D721Med (cell line): ENCODE measurements around the gene ADGRG4.

Experiments
- DNase-seq: peaks from one replicate; pipeline ENCODE4 v3.0.0; 2011; ENCODE audit warnings: low spot score; ENCODE audit not compliant: insufficient read length
- FAIRE-seq: peaks from 2 replicates; lab custom pipeline; 2011; peaks lifted over from hg19 to GRCh38; lab: Jason Lieb, UNC
- TF ChIP-seq, protein P1 (sequence below): IDR thresholded peaks from 2 replicates; pipeline ENCODE4 v1.5.1; 2012; ENCODE audit warnings: mild to moderate bottlenecking, control low read depth; ENCODE audit not compliant: insufficient read depth; ENCODE audit errors: missing control alignments

Gene ADGRG4

DNA sequence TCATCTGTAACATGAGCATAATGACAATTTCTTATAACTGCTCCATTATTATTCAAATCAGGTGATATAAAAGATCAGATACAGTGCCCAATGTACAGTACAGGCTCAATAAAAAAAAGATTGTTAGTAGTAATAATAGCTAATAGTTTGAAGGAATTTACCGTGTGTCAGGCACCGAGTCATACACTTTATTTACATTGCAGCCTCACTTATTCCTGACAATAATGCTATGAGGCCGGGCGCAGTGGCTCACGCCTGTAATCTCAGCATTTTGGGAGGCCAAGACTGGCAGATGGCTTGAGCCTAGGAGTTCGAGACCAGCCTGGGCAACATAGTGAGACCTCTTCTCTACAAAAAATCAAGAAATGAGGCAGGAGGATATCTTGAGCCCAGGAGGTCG lies 39.4 kb upstream of the ADGRG4 start:
- DNase-seq = no peak
- TF ChIP-seq, protein P1, sequence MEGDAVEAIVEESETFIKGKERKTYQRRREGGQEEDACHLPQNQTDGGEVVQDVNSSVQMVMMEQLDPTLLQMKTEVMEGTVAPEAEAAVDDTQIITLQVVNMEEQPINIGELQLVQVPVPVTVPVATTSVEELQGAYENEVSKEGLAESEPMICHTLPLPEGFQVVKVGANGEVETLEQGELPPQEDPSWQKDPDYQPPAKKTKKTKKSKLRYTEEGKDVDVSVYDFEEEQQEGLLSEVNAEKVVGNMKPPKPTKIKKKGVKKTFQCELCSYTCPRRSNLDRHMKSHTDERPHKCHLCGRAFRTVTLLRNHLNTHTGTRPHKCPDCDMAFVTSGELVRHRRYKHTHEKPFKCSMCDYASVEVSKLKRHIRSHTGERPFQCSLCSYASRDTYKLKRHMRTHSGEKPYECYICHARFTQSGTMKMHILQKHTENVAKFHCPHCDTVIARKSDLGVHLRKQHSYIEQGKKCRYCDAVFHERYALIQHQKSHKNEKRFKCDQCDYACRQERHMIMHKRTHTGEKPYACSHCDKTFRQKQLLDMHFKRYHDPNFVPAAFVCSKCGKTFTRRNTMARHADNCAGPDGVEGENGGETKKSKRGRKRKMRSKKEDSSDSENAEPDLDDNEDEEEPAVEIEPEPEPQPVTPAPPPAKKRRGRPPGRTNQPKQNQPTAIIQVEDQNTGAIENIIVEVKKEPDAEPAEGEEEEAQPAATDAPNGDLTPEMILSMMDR = no peak
- FAIRE-seq = no peak

DNA sequence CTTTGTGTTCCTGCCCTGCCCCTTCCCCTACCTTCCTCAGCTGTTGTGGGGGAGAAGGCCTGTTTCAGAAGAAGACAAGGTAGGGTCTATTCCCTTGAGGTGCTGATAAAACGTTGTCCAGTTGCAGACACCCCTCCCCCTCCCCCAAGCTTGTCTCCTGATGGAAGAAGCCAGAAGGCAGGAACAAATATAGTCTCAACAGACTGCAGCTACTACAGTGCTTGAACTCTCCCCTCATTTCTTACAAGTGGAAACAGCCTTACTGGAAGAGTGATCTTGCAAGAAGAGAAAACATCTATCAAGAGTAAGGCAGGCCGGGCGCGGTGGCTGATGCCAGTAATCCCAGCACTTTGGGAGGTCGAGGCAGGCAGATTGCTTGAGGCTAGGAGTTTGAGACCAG lies 38.5 kb upstream of the ADGRG4 start:
- TF ChIP-seq, protein P1 = no peak
- FAIRE-seq (no peak), DNase-seq (no peak)

DNA sequence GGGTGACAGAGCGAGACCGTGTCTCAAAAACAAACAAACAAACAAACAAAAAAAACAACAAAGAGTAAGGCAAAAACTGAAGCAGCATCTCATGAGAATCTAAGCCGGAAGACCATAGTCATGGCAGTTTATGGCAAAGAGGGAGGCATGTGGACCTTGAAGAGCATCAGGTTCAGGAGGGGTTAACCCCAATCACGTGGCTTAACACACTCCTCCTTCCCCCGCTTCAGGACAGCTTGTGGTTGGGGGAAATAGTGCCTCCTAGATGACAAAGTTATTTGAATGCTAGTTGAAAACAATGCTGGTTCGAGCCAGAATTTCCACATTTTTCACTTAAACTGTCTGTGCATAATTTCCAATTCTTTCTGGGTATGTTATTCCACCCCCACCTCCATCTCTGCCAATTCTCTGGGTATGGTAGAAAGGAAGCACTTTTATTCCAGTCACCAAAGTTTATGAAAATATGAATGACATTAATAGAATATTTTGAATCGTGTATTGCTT lies 37.9 kb upstream of the ADGRG4 start:
- no peak for DNase-seq
- TF ChIP-seq, protein P1 = no peak
- FAIRE-seq = no peak

DNA sequence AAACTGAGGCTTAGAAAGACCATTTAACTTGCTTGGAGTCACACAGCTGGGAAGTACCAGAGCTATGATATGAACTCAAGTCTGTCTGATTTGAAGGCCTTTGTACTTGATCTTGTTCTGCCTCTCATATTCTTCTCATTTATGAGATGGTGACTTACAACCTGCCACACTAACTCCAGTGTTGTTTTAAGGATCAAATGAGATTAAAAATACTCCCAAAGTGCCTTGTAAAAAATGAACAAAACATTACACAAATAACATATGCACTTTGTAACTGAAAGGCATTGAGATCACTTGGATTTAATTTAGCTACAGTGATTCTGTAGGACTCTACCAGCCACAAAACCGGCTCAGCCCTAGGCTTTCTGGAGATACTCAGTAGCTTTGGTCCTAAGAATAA lies 33.9 kb upstream of the ADGRG4 start:
- TF ChIP-seq, protein P1 = no peak
- FAIRE-seq (no peak), DNase-seq (no peak)

DNA sequence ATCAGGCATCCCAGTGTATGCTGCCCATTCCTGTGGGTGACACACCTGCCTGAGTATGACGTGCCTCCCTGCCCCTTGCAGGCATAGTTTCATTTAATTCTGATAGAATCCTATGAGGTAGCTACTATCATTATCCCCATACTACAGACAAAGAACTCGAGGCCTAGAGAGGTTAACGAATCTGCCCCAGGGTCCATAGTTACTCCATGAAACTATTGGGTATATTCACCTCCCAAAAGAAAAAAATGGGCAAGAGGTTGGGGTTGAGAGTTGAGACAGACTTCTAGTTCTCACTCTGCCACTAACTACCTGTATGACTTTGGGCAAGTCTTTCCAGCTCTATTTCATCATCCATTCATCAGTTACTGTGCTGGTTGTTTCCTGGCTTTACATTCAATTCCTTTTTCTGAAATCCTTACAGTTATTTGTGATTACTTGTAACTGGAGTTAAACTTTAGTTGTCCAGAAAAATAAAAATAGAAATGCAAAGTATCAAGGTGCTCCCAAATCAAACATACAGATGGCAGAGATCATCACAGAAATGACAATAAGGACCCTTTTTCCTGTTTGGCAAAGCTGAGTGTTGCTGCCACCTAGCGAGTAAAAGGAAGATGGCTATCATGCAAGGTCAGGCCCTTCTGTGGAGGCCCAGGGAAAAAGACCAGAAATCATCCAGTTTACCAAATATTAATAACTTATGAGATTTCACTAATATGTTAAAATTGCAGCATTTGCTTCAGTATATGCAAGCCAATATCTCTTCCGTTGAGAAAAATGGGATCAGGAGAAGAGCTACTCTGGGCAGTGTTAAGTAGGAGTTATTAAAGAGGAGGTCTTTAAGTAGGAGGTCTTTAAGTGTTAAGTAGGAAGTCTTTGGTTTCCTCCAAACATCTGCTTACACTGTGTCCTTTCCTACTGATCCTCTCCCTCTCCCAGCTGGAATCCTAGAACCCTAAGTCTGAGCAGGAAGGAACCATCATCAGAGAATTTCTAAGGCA lies 32.4 kb upstream of the ADGRG4 start:
- FAIRE-seq = no peak
- TF ChIP-seq, protein P1 = peak; percentile 61
- no peak for DNase-seq

DNA sequence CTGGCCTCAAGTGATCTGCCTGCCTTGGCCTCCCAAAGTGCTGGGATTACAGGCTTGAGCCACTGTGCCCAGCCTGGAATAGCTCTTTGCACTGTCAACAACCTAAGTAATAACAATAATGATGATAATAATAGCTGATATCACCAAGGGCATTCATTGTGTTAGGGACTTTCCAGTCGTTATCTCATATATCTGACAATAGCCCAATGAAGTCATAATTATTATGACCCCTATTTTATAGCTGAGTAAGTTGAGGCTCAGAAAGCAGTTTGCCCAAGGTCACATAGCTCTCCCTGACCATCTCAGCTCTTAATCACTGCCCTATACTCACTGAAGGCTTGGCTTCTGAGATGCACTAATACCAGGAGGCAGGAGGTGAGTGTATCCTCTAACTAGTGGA lies 30.8 kb upstream of the ADGRG4 start:
- DNase-seq = no peak
- TF ChIP-seq, protein P1 = no peak
- FAIRE-seq = no peak

DNA sequence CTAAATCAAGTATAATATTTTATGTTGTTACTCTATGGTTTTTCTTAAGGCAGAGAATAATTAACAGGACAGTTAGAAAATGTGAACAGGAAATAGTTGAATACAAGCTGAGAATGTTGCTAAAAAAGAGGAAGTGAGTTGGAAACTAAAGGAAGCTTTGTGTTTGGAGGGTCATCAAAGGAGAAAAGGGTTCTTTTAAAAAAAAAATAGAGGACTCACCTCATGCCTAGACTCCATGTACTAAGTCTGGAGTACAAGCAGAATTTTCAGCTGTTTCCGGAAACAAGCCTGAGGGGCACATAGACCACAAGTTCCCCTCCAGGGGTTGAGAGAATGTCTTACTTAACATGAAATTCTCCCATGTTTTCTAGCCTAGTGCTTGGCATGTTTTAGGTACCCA lies 29.5 kb upstream of the ADGRG4 start:
- DNase-seq (no peak), FAIRE-seq (no peak)
- TF ChIP-seq, protein P1 = no peak
